HEK293 (cell line): ENCODE data around the gene OLIG2.

Experiments used
- CTCF ChIA-PET: fragments of 350-600 bp; formaldehyde crosslinking; extraction: SDS; loops from one replicate; lab custom pipeline; 2021; ENCODE audit warnings: antibody characterized with exemption; lab: Yijun Ruan, JAX
- POLR2A ChIA-PET: fragments of 300-600 bp; formaldehyde crosslinking; extraction: SDS; loops from one replicate; lab custom pipeline; 2020; ENCODE audit warnings: antibody characterized with exemption, inconsistent platforms; lab: Yijun Ruan, JAX
- H3K27ac ChIP-seq: fragments of 200-500 bp; sonication (Bioruptor generic); 2 replicates; pipeline ENCODE4 v1.5.1; 2014; ENCODE audit warnings: low read depth, low read length, control low read depth, inconsistent platforms; ENCODE audit errors: extremely low read depth
- H3K36me3 ChIP-seq, 2 experiments: fragments of 200-500 bp in 1 of 2; sonication (Bioruptor generic) in 1 of 2; 1 replicate in 1 of 2; 2 replicates in 1 of 2; pipeline ENCODE4 v1.5.1; 2014 to 2017; ENCODE audit warnings: inconsistent platforms in 2 of 2, low read length in 2 of 2; ENCODE audit not compliant: control insufficient read depth in 2 of 2, insufficient read depth in 1 of 2
- H3K4me1 ChIP-seq: fragments of 200-500 bp; sonication (Bioruptor generic); 2 replicates; pipeline ENCODE4 v1.5.1; 2014; ENCODE audit warnings: mild to moderate bottlenecking, low read length, inconsistent platforms; ENCODE audit not compliant: control insufficient read depth, insufficient read depth
- H3K4me3 ChIP-seq: 2 replicates; pipeline ENCODE4 v1.5.1; 2011; ENCODE audit warnings: low read depth, mild to moderate bottlenecking, control low read depth, low read length, moderate library complexity
- H3K9me3 ChIP-seq: fragments of 200-500 bp; sonication (Bioruptor generic); 2 replicates; pipeline ENCODE4 v1.5.1; 2014; ENCODE audit warnings: low read depth, low read length, inconsistent platforms; ENCODE audit not compliant: control insufficient read depth, insufficient read depth
- BCL11B ChIP-seq: fragments of 450-650 bp; formaldehyde crosslinking; IDR thresholded peaks from 2 replicates; pipeline ENCODE4 v1.5.1; 2016; ENCODE audit warnings: low read depth, missing biosample characterization, missing genetic modification characterization
- GLI4 ChIP-seq: fragments of 450-650 bp; formaldehyde crosslinking; IDR thresholded peaks from 2 replicates; pipeline ENCODE4 v1.5.1; 2016; ENCODE audit warnings: missing biosample characterization, missing genetic modification characterization
- KLF8 ChIP-seq: fragments of 450-650 bp; formaldehyde crosslinking; IDR thresholded peaks from 2 replicates; pipeline ENCODE4 v1.5.1; 2016; ENCODE audit warnings: missing biosample characterization, missing genetic modification characterization
- ZNF146 ChIP-seq: fragments of 450-650 bp; formaldehyde crosslinking; IDR thresholded peaks from 2 replicates; pipeline ENCODE4 v1.5.1; 2016; ENCODE audit warnings: missing biosample characterization, missing genetic modification characterization
- ZNF157 ChIP-seq: fragments of 450-650 bp; formaldehyde crosslinking; IDR thresholded peaks from 2 replicates; pipeline ENCODE4 v1.5.1; 2016; ENCODE audit warnings: missing biosample characterization, missing genetic modification characterization
- ZNF248 ChIP-seq: fragments of 450-650 bp; formaldehyde crosslinking; IDR thresholded peaks from 2 replicates; pipeline ENCODE4 v1.5.1; 2017; ENCODE audit warnings: missing biosample characterization, missing genetic modification characterization
- ZNF404 ChIP-seq: fragments of 450-650 bp; formaldehyde crosslinking; IDR thresholded peaks from 2 replicates; pipeline ENCODE4 v1.5.1; 2017; ENCODE audit warnings: missing biosample characterization, missing genetic modification characterization
- ZNF548 ChIP-seq: fragments of 450-650 bp; formaldehyde crosslinking; IDR thresholded peaks from 2 replicates; pipeline ENCODE4 v1.5.1; 2016; ENCODE audit warnings: missing biosample characterization, missing genetic modification characterization
- ZNF626 ChIP-seq: fragments of 450-650 bp; sonication (Bioruptor Pico); formaldehyde crosslinking; IDR thresholded peaks from 2 replicates; pipeline ENCODE4 v1.5.1; 2018; ENCODE audit warnings: missing biosample characterization, missing genetic modification characterization, inconsistent platforms
- ZNF677 ChIP-seq: fragments of 450-650 bp; IDR thresholded peaks from 2 replicates; pipeline ENCODE4 v1.5.0; 2018; ENCODE audit warnings: missing biosample characterization, mild to moderate bottlenecking, missing genetic modification characterization, moderate library complexity
- ZNF701 ChIP-seq: fragments of 450-650 bp; formaldehyde crosslinking; IDR thresholded peaks from 2 replicates; pipeline ENCODE4 v1.5.1; 2016; ENCODE audit warnings: missing biosample characterization, missing genetic modification characterization
- ZNF747 ChIP-seq: fragments of 450-650 bp; formaldehyde crosslinking; IDR thresholded peaks from 2 replicates; pipeline ENCODE4 v1.5.1; 2016; ENCODE audit warnings: missing biosample characterization, missing genetic modification characterization
- TF ChIP-seq, protein P1 (sequence below): fragments of 450-650 bp; formaldehyde crosslinking; IDR thresholded peaks from 2 replicates; pipeline ENCODE4 v1.5.1; 2016; ENCODE audit warnings: missing biosample characterization, missing genetic modification characterization
- TF ChIP-seq, protein P2 (sequence below): fragments of 450-650 bp; formaldehyde crosslinking; IDR thresholded peaks from 2 replicates; pipeline ENCODE4 v1.5.1; 2016; ENCODE audit warnings: missing biosample characterization, missing genetic modification characterization
- TF ChIP-seq, protein P3 (sequence below): fragments of 450-650 bp; formaldehyde crosslinking; IDR thresholded peaks from 2 replicates; pipeline ENCODE4 v1.5.1; 2016; ENCODE audit warnings: missing biosample characterization, missing genetic modification characterization
- TF ChIP-seq, protein P4 (sequence below): IDR thresholded peaks from 2 replicates; pipeline ENCODE4 v1.6.1; 2011; ENCODE audit warnings: mild to moderate bottlenecking, low read depth, low read length, borderline replicate concordance

The OLIG2 gene

DNA sequence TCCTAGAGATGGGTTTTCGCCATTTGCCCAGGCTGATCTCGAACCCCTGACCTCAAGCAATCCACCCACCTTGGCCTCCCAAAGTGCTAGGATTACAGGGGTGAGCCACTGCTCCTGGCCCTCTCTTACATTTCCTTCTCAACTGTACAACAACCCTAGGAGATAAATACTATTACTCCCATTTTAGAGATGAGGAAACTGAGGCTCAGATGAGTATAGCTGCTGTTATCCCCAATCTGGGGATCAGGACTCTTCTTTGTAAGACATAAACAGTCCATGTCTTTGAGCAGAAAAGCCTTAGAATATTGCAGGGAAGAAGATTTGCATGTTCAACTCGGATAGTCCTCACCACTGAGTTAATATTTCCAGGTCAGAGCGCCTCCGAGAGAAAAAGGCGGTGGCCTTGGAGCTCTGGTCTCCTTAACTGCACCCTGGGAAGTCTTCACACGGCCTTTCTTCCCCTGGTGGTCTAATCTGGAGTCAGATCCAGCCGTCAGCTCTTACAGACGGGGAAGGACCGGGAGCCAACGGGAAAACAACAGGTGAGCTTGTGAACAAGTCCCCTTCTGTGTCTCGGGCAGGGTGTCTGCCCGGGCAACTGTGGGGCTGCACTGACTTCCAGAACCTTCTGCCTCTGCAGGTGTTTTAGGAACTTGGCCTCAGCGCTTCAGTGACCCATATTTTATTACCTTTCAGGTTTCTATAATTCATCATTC is 38.3 kb downstream of the OLIG2 start:
- CTCF ChIA-PET = interaction anchor here (0.6 to 2.0 kb wide), 3 partner anchors 70 to 233 kb away, joined by 4 to 6 read pairs (median 4); no protein-coding TSS in a partner anchor
- POLR2A ChIA-PET = interaction anchor here (1.6 kb wide), 1 partner anchor 8 kb away, joined by 3 read pairs; no protein-coding TSS in a partner anchor
- Histone ChIP-seq H3K9me3 (no peaks in the 10 kb centered on the region), H3K36me3 (no peaks in the 10 kb centered on the region), H3K4me1 (no peaks in the 10 kb centered on the region), H3K4me3 (no peak overlapping the region), H3K27ac (no peak overlapping the region)
- TF ChIP-seq, protein P1, sequence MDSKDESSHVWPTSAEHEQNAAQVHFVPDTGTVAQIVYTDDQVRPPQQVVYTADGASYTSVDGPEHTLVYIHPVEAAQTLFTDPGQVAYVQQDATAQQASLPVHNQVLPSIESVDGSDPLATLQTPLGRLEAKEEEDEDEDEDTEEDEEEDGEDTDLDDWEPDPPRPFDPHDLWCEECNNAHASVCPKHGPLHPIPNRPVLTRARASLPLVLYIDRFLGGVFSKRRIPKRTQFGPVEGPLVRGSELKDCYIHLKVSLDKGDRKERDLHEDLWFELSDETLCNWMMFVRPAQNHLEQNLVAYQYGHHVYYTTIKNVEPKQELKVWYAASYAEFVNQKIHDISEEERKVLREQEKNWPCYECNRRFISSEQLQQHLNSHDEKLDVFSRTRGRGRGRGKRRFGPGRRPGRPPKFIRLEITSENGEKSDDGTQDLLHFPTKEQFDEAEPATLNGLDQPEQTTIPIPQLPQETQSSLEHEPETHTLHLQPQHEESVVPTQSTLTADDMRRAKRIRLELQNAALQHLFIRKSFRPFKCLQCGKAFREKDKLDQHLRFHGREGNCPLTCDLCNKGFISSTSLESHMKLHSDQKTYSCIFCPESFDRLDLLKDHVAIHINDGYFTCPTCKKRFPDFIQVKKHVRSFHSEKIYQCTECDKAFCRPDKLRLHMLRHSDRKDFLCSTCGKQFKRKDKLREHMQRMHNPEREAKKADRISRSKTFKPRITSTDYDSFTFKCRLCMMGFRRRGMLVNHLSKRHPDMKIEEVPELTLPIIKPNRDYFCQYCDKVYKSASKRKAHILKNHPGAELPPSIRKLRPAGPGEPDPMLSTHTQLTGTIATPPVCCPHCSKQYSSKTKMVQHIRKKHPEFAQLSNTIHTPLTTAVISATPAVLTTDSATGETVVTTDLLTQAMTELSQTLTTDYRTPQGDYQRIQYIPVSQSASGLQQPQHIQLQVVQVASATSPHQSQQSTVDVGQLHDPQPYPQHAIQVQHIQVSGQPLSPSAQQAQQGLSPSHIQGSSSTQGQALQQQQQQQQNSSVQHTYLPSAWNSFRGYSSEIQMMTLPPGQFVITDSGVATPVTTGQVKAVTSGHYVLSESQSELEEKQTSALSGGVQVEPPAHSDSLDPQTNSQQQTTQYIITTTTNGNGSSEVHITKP (tag by site-specific recombination) = no peak
- TF ChIP-seq ZNF677 (no peak), ZNF248 (no peak)
- TF ChIP-seq, protein P2, sequence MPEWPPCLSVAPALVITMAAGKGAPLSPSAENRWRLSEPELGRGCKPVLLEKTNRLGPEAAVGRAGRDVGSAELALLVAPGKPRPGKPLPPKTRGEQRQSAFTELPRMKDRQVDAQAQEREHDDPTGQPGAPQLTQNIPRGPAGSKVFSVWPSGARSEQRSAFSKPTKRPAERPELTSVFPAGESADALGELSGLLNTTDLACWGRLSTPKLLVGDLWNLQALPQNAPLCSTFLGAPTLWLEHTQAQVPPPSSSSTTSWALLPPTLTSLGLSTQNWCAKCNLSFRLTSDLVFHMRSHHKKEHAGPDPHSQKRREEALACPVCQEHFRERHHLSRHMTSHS = no peak

DNA sequence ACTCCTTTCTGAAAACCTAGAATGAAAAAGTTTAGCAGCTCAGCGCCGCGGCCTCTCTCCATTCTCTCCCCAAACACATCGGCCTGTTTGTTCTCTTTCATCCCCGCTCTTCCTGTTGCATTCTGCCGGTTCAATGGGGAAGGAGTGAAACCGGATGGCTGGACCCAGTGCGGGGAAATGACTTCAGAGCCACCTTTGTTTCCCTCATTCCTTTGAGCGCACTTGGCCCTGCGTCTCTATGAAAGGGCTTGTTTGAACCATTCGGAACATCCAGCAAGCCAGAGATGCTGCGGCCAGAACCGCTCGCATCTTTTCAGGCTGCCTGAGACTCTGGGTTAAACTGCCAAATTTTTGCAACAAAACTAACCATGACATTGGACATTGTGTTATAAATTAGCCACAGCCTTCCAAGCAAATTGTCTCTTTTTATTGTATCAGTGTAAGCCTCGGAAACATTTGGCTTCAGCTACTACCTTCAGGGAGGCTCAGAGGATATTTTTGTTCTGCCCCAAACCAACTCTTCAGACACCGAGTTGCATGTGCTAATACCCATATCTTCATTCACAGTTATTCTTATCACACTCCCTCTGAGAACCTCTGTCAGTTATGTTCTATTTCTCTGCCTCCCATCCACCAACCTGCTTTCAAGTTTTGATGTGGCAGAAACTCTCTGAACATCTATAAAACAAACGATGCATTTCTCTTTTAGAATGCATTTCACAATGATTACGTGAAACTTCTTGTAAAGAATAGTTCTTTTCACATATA is 39.1 kb downstream of the OLIG2 start:
- TF ChIP-seq KLF8 (tag by site-specific recombination) (no peak), ZNF157 (tag by site-specific recombination) (no peak), ZNF747 (tag by site-specific recombination) (no peak), BCL11B (tag by site-specific recombination) (no peak), ZNF404 (tag by site-specific recombination) (no peak), ZNF548 (tag by site-specific recombination) (no peak), ZNF701 (tag by site-specific recombination) (no peak), GLI4 (tag by site-specific recombination) (no peak), ZNF626 (tag by site-specific recombination) (no peak), ZNF146 (tag by site-specific recombination) (no peak)
- TF ChIP-seq, protein P3, sequence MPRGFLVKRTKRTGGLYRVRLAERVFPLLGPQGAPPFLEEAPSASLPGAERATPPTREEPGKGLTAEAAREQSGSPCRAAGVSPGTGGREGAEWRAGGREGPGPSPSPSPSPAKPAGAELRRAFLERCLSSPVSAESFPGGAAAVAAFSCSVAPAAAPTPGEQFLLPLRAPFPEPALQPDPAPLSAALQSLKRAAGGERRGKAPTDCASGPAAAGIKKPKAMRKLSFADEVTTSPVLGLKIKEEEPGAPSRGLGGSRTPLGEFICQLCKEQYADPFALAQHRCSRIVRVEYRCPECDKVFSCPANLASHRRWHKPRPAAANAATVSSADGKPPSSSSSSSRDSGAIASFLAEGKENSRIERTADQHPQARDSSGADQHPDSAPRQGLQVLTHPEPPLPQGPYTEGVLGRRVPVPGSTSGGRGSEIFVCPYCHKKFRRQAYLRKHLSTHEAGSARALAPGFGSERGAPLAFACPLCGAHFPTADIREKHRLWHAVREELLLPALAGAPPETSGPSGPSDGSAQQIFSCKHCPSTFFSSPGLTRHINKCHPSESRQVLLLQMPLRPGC = no peak
- TF ChIP-seq, protein P4, sequence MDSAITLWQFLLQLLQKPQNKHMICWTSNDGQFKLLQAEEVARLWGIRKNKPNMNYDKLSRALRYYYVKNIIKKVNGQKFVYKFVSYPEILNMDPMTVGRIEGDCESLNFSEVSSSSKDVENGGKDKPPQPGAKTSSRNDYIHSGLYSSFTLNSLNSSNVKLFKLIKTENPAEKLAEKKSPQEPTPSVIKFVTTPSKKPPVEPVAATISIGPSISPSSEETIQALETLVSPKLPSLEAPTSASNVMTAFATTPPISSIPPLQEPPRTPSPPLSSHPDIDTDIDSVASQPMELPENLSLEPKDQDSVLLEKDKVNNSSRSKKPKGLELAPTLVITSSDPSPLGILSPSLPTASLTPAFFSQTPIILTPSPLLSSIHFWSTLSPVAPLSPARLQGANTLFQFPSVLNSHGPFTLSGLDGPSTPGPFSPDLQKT = no peak
- TF ChIP-seq, all 188 proteins: peak for 0
- H3K36me3 ChIP-seq = no peaks in the 10 kb centered on the region
- H3K27ac ChIP-seq = no peak overlapping the region
- H3K9me3 ChIP-seq = no peaks in the 10 kb centered on the region
- POLR2A ChIA-PET = interaction anchor here (0.7 to 1.6 kb wide), 2 partner anchors 8 to 27 kb away, joined by 3 read pairs; no protein-coding TSS in a partner anchor
- CTCF ChIA-PET = interaction anchor here (1.1 kb wide), 1 partner anchor 71 kb away, joined by 6 read pairs; no protein-coding TSS in a partner anchor
- H3K4me3 ChIP-seq = no peak overlapping the region
- H3K4me1 ChIP-seq = no peaks in the 10 kb centered on the region
